HepG2 (cell line): ENCODE data around the gene CYP27B1. TPM values are rescaled to one million over a fixed set of nuclear protein-coding genes. Genes with fewer than 3 reads are reported as not detected.

ENCODE experiments used
- BCL6 ChIP-seq: IDR thresholded peaks from 2 replicates; pipeline ENCODE4 v1.6.1; 2016; ENCODE audit warnings: missing genetic modification reagents, missing compliant biosample characterization
- CBX5 ChIP-seq: sonication (generic); formaldehyde crosslinking; IDR thresholded peaks from 2 replicates; pipeline ENCODE4 v1.4.0; 2020; ENCODE audit warnings: missing genetic modification reagents, borderline replicate concordance
- HMGXB4 ChIP-seq, 2 experiments: sonication (generic) in 1 of 2; formaldehyde crosslinking in 1 of 2; IDR thresholded peaks; 2 replicates each; pipeline versions ENCODE4 v1.4.0 to v1.6.1; 2018 to 2020; ENCODE audit warnings: missing genetic modification reagents in 2 of 2, borderline replicate concordance in 1 of 2, low read depth in 1 of 2, mild to moderate bottlenecking in 1 of 2, missing biosample characterization in 1 of 2
- HOXA7 ChIP-seq: sonication (generic); formaldehyde crosslinking; IDR thresholded peaks from 2 replicates; pipeline ENCODE4 v1.8.1; 2022; ENCODE audit warnings: mild to moderate bottlenecking, missing genetic modification reagents, moderate library complexity
- MAX ChIP-seq: IDR thresholded peaks from 2 replicates; pipeline ENCODE4 v1.6.1; 2012; ENCODE audit warnings: inconsistent platforms
- NAIF1 ChIP-seq: sonication (generic); formaldehyde crosslinking; IDR thresholded peaks from 2 replicates; pipeline ENCODE4 v1.5.0; 2020; ENCODE audit warnings: mild to moderate bottlenecking, missing genetic modification reagents, borderline replicate concordance
- NR2F6 ChIP-seq, 2 experiments: IDR thresholded peaks; 2 replicates each; pipeline ENCODE4 v1.6.1; 2016; ENCODE audit warnings: antibody characterized with exemption in 1 of 2, mild to moderate bottlenecking in 1 of 2
- RAD21 ChIP-seq: fragments of 450-650 bp; formaldehyde crosslinking; IDR thresholded peaks from 2 replicates; pipeline ENCODE4 v1.5.0; 2020; ENCODE audit warnings: mild to moderate bottlenecking
- REL ChIP-seq: sonication (generic); formaldehyde crosslinking; conservative IDR thresholded peaks from 2 replicates; pipeline ENCODE4 v1.8.0; 2022; ENCODE audit warnings: mild to moderate bottlenecking, missing genetic modification reagents, moderate library complexity
- SIX1 ChIP-seq: sonication (generic); formaldehyde crosslinking; IDR thresholded peaks from 2 replicates; pipeline ENCODE4 v1.4.0; 2020; ENCODE audit warnings: missing genetic modification reagents, borderline replicate concordance
- SNAPC2 ChIP-seq: sonication (generic); formaldehyde crosslinking; IDR thresholded peaks from 2 replicates; pipeline ENCODE4 v1.8.1; 2022; ENCODE audit warnings: mild to moderate bottlenecking, missing genetic modification reagents
- UBTF ChIP-seq: sonication (generic); formaldehyde crosslinking; IDR thresholded peaks from 2 replicates; pipeline ENCODE4 v1.4.0; 2020; ENCODE audit warnings: mild to moderate bottlenecking, missing genetic modification reagents
- ZBTB14 ChIP-seq: sonication (generic); formaldehyde crosslinking; IDR thresholded peaks from 2 replicates; pipeline ENCODE4 v1.4.0; 2020; ENCODE audit warnings: missing genetic modification reagents
- ZFP91 ChIP-seq: sonication (generic); formaldehyde crosslinking; IDR thresholded peaks from 2 replicates; pipeline ENCODE4 v1.9.0; 2022; ENCODE audit warnings: missing genetic modification reagents, mild to moderate bottlenecking, borderline replicate concordance
- ZFX ChIP-seq: sonication (generic); formaldehyde crosslinking; IDR thresholded peaks from 2 replicates; pipeline ENCODE4 v1.4.0; 2020; ENCODE audit warnings: mild to moderate bottlenecking, low read depth, missing genetic modification reagents, moderate library complexity
- ZMYM4 ChIP-seq: sonication (generic); formaldehyde crosslinking; IDR thresholded peaks from 2 replicates; pipeline ENCODE4 v1.8.1; 2023; ENCODE audit warnings: mild to moderate bottlenecking, missing genetic modification reagents
- ZNF331 ChIP-seq: sonication (generic); formaldehyde crosslinking; IDR thresholded peaks from 2 replicates; pipeline ENCODE4 v1.4.0; 2020; ENCODE audit warnings: missing genetic modification reagents
- ZNF446 ChIP-seq: sonication (generic); formaldehyde crosslinking; IDR thresholded peaks from 2 replicates; pipeline ENCODE4 v1.5.0; 2020; ENCODE audit warnings: mild to moderate bottlenecking, missing genetic modification reagents
- ZNF468 ChIP-seq: sonication (generic); formaldehyde crosslinking; IDR thresholded peaks from 2 replicates; pipeline ENCODE4 v1.8.0; 2022; ENCODE audit warnings: mild to moderate bottlenecking, moderate library complexity, missing genetic modification reagents
- ZNF605 ChIP-seq: sonication (generic); formaldehyde crosslinking; IDR thresholded peaks from 2 replicates; pipeline ENCODE4 v1.8.0; 2022; ENCODE audit warnings: mild to moderate bottlenecking, missing genetic modification reagents
- ZNF749 ChIP-seq: sonication (generic); formaldehyde crosslinking; IDR thresholded peaks from 2 replicates; pipeline ENCODE4 v1.8.0; 2022; ENCODE audit warnings: mild to moderate bottlenecking, missing genetic modification reagents, moderate library complexity, borderline replicate concordance
- polyA plus RNA-seq, 8 experiments: library from polyadenylated mRNA; depleted of rRNA in 3 of 8; stranded (reverse) in 7 of 8; unstranded in 1 of 8; fragments of >200 nt; fragmentation: Illumina TruSeq in 4 of 8; extraction: Trizol in 4 of 8; gene quantifications; 2 replicates each; pipeline versions ENCODE4 v1.2.1 to v1.2.3, GENCODE V29; 2011 to 2016; ENCODE audit warnings: low read depth in 4 of 8, missing spikeins in 1 of 8, mixed read lengths in 1 of 8; ENCODE audit not compliant: insufficient read depth in 1 of 8
- total RNA-seq, 5 experiments: library from RNA; depleted of rRNA; stranded (reverse); fragments of >200 nt; fragmentation: Illumina TruSeq; extraction: Trizol; gene quantifications; 2 replicates each; pipeline ENCODE4 v1.2.3, GENCODE V29; 2016; ENCODE audit warnings: low read depth in 1 of 5

Gene CYP27B1
- total and polyA plus RNA-seq, 2 of the 13 experiments (the other 11 are each of a cell fraction or from before 2014, with no cell fraction given): 2.3 to 3.0 TPM

- TF ChIP-seq HMGXB4 (CRISPR knock-in tag; IDR thresholded peaks at IDR 0.05; ENCODE audit: borderline replicate concordance in 1 of 2, low read depth in 1 of 2): peak; percentile 84 to 92
- no peak for TF ChIP-seq ZNF468 (CRISPR knock-in tag)
- peak; percentile 50; the same call in 1 of the 2 replicates for TF ChIP-seq UBTF (CRISPR knock-in tag)
- no peak for TF ChIP-seq BCL6
- TF ChIP-seq ZNF749 (CRISPR knock-in tag): no peak
- TF ChIP-seq SIX1 (CRISPR knock-in tag): no peak
- 0 out of 2 replicates have a peak, but pooled peaks have one; percentile 12 for TF ChIP-seq ZNF331
- no peak for TF ChIP-seq NR2F6 (IDR thresholded peaks at IDR 0.05)
- 0 out of 2 replicates have a peak, but pooled peaks have one; percentile 17 for TF ChIP-seq NR2F6 (CRISPR knock-in tag; IDR thresholded peaks at IDR 0.05)
- no peak for TF ChIP-seq ZBTB14 (CRISPR knock-in tag)
- peak; percentile 48; the same call in 1 of the 2 replicates for TF ChIP-seq ZFX (CRISPR knock-in tag)
- TF ChIP-seq ZFP91 (CRISPR knock-in tag): peak; percentile 58; the same call in 1 of the 2 replicates
- 0 out of 2 replicates have a peak, but pooled peaks have one; percentile 20 for TF ChIP-seq CBX5 (CRISPR knock-in tag)
- peak; percentile 50; the same call in 1 of the 2 replicates for TF ChIP-seq ZNF446 (CRISPR knock-in tag)
- TF ChIP-seq MAX: peak; percentile 53; the same call in 1 of the 2 replicates
- TF ChIP-seq ZMYM4: 0 out of 2 replicates have a peak, but pooled peaks have one; percentile 45
- TF ChIP-seq NAIF1 (CRISPR knock-in tag): no peak
- TF ChIP-seq REL: no peak
- peak; percentile 50; the same call in 1 of the 2 replicates for TF ChIP-seq RAD21
- TF ChIP-seq SNAPC2 (CRISPR knock-in tag): no peak
- TF ChIP-seq ZNF605: peak; percentile 17; the same call in 1 of the 2 replicates
- no peak for TF ChIP-seq HOXA7 (CRISPR knock-in tag)
These were observed 10.2 kb downstream of the CYP27B1 start (continued) for GRCh38 chr12:57756406-57757341.
